Erythroblast (primary cell): ENCODE data around the gene OBSL1.

Source experiments
- DNase-seq, 2 experiments: peaks; one replicate each; lab custom pipeline; 2025; lab: John Stamatoyannopoulos, UW
- GATA1 ChIP-seq: IDR thresholded peaks from 2 replicates; pipeline ENCODE4 v1.6.1; 2011; ENCODE audit warnings: low read depth, mild to moderate bottlenecking, control low read depth, low read length, moderate library complexity
- POLR2A ChIP-seq: IDR thresholded peaks from 2 replicates; pipeline ENCODE4 v1.6.1; 2011; ENCODE audit warnings: mild to moderate bottlenecking, low read length

OBSL1 gene

GRCh38 chr2:219533930-219534661 is 37.2 kb downstream of the OBSL1 start:
- DNase-seq, result no peak
- TF ChIP-seq GATA1 (no peak), POLR2A (no peak)

DNA sequence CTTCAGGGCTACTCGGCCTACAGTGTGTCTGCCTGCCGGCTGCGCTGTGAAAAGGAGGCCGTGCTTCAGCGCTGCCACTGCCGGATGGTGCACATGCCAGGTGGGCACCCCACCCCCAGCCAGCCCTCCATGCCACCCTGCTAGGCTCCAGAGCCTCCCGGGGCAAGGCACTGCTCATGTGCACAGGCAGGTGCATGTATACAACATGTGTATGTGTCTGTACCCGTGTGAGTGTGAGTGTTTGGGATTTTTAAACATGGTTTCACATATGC is 39.0 kb downstream of the OBSL1 start:
- no peak for TF ChIP-seq POLR2A
- no peak for TF ChIP-seq GATA1
- no peak for DNase-seq

GRCh38 chr2:219531639-219532377 is 39.5 kb downstream of the OBSL1 start:
- DNase-seq, result no peak
- TF ChIP-seq GATA1, result no peak
- no peak for TF ChIP-seq POLR2A

DNA sequence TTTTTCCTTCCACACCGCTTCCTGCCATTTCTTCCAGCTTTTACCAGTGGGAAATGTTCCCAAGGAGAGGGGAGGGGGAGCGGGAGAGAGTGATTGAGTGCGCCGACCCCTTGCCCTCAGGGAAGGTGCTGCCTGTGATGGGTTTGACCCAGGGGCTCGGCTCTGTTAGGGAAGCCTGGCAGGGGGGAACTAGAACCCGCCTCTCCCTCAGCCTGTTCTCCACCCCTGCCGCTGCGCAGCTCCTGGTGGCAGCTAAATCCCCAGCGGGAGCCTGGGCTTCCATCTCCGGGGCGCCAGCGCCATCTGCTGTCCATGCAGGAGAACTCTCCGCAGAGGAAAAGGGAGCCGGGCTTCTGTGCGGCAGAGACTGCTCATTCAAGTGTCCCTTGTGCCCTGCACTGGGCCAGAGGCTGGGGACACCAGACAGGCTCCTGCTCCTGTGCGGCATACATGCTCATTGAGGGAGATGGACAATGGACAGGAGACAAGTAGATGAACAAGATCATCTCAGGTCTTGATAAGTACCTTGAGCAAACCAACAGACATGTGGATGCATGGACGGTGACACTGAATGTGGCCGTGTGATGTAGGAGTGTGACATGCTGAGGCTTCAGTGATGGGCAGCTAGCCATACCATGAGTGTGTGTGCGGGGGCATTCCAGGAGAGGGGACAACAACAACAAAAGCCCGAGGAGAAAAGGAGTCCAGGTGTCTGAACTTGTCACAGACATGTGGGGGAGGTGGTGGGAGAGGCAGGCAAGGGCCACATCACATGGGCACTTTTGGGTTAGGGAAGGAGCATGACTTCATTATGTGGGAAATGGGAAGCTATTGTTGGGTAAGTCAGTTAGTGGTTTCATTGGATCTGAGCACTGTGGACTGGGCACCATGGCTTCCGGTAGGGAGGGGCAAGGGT is 41.0 kb downstream of the OBSL1 start:
- peak; percentile 88 to 93 for DNase-seq

GRCh38 chr2:219527472-219527871 is 43.9 kb downstream of the OBSL1 start:
- TF ChIP-seq POLR2A (no peak), GATA1 (no peak)
- DNase-seq, result no peak

More for the DNA sequence above, 41.0 kb downstream of the OBSL1 start:
- no peak for TF ChIP-seq GATA1
- TF ChIP-seq POLR2A, result no peak

DNA sequence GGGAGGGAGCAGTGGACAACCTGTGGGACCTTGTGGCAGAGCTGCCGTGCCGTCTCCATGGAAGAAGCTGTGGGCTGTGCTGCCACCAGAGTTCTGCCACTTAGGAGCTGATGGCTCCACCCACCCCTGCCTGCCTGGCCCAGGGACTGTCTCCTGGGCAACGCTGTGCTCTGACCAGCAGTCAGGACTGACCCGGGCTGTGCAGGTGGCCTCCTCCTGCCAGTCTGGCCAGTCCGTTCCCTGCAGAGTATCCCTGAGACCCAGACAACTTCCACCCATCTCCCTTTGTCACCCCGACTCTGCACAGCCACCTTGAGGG is 44.3 kb downstream of the OBSL1 start:
- DNase-seq, result no peak
- no peak for TF ChIP-seq POLR2A
- no peak for TF ChIP-seq GATA1

DNA sequence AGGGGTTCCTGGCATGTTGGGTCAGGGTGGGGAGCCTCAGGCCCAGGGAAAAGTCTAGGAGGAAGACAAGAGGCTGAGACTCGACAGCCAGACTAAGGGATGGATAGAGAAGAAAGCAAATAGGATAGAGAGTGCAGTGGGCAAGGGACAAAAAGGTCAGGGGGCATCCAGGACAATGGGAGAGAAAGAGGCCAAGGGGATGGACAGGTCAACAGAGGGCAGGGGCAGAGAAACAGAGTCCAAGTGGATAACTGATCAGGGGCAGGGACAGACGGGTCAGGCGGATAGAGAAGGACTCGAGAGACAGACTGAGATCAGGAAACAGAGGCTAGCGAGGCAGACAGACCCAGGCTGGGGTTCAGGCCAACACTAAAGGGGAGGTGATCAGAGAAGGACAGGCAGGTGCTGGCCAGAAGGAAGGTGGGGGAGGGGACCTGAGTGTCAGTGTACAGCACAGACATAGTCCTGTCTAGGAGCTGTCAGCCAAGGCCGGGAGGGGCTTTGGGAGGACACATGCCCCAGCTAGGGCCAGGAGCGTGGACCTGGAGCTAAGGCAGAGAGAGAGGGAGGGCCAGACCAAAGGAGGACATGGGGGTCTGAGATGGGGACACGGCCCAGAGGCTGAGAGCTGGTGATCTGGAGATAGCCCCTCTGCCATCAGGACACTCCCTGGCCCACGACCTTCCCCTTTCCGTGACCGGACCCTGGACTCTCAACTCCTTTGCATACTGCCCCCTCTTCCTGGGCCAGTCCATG is 44.8 kb downstream of the OBSL1 start:
- no peak for DNase-seq
- TF ChIP-seq POLR2A (no peak), GATA1 (no peak)

DNA sequence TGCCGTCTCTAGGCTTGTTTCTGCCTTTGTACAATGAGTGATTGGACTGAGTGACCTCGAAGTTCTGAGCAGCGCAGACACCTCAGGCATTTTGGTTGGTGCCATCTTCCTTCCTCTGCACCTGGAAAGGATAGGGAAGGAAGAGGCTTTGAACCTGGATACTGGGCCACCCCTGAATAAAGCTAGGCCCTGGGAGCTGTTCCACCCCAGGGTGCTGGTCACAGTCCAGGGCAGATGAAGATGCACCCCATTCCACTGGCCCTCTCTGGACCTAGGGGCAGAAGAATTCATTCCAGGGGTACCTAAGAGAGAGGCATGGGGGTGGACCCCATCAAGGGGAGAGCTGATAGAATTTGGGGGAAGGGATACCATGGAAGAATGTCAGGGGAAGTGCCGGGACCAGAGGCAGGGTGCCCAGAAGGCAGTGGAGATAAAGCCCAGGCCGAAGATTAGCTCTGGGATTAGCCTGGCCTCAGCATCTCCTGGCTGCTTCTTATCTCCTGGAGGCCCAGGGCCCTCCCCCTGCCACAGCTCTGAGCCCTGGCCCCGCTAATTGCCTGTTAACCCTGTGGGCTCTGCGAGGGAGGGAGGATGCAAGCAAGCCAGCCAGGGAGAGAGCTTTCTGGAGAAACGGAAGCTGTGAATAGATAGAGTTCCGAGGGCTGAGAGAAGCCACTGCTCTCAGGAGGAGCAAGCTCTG is 45.7 kb downstream of the OBSL1 start:
- no peak for TF ChIP-seq POLR2A
- peak; percentile 78 for TF ChIP-seq GATA1

DNA sequence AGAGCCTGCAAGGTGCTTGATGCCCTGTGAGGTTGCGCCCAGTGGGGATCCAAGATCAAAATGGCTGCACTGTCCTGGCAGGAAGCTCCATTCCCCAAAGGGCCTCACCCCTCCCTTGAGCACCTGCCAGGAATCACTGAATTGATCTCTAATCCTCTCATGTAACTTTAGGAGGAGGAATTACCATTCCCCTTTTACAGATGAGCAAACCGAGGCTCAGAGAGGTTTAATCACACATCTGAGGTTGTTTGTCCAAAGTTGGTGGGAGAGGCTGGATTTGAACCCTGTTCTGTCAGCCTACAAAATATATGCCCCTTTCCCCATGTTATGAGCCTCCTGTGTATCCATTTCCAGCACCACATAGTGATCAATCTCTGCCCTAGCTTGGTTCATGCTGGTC is 46.5 kb downstream of the OBSL1 start:
- TF ChIP-seq POLR2A, result no peak
- TF ChIP-seq GATA1, result no peak
- no peak for DNase-seq

More for the DNA sequence above, 45.7 kb downstream of the OBSL1 start:
- DNase-seq, result peak; percentile 84 to 88

GRCh38 chr2:219523031-219523671 is 48.2 kb downstream of the OBSL1 start:
- peak; percentile 38 to 44 for DNase-seq
- TF ChIP-seq POLR2A (no peak), GATA1 (no peak)

DNA sequence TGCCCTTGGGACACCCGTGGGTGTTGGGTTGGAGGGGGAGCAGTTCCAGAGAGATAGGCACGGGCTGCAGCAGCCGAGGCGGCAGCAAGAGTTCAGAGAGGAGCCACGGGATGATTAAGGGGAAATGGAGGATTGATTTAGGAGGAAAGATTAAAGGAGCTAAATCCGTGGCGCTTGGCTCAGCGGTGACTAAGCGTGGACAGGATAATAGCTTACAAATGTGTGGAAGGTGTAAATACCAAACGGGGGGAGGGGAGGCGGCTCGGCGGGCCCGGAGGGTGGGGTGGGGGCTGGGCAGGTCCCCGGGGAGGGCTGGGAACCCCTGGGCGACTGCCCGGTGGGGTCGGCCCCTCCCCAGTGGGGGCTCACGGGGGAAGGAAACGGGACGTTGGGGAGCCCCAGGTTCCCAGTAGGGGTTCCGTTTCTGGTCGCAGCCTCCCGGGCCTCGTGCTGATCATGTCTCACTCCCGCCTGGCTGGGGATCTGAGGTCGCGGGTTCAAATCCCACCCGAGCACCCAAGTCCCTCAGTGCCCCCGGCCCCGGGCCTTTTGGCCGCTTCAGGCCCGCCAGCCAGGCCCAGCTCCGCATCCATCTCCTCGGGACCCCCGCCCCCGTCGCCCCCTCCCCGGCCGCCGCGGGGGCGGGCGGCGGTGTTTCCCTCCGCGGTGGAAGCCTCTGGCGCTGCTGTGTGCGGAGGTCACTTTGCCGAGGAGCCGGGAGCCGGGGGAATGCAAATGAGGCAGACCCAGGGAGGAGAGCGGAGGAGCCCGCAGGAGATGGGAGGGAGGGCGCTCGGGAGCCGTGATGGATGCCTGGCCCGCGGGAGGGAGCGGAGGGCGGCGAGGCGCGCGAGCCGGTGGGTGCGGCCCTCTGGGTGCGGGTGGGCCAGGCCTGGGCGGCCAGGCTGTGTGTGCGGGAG is 49.0 kb downstream of the OBSL1 start:
- peak; percentile 61 to 77 for DNase-seq
- TF ChIP-seq GATA1, result no peak
- no peak for TF ChIP-seq POLR2A
